GM18526 (cell line): ENCODE measurements around the gene TUBG2.

Experiments
- POLR2A ChIP-seq: IDR thresholded peaks from 3 replicates; pipeline ENCODE4 v1.6.1; 2011; ENCODE audit not compliant: insufficient read length; ENCODE audit errors: extremely low read depth

The TUBG2 gene

GRCh38 chr17:42653179-42654124, 5.6 kb upstream of the TUBG2 start:
- no peak for TF ChIP-seq POLR2A

- TF ChIP-seq POLR2A: no peak
Measured at GRCh38 chr17:42655528-42655927, 3.6 kb upstream of the TUBG2 start.

GRCh38 chr17:42657824-42658588, 1.1 kb upstream of the TUBG2 start:
- TF ChIP-seq POLR2A: no peak

GRCh38 chr17:42660692-42661345, 1.7 kb downstream of the TUBG2 start:
- no peak for TF ChIP-seq POLR2A

- TF ChIP-seq POLR2A: no peak
Measured at GRCh38 chr17:42665581-42666001, 6.5 kb downstream of the TUBG2 start.

GRCh38 chr17:42667088-42667951, 8.2 kb downstream of the TUBG2 start:
- TF ChIP-seq POLR2A: no peak

- TF ChIP-seq POLR2A: no peak
Measured at GRCh38 chr17:42669705-42669976, 10.6 kb downstream of the TUBG2 start.

GRCh38 chr17:42669977-42670788, 11.1 kb downstream of the TUBG2 start:
- no peak for TF ChIP-seq POLR2A

GRCh38 chr17:42670789-42671657, 11.9 kb downstream of the TUBG2 start:
- TF ChIP-seq POLR2A: no peak

GRCh38 chr17:42672038-42672437, 13.0 kb downstream of the TUBG2 start:
- TF ChIP-seq POLR2A: no peak

- no peak for TF ChIP-seq POLR2A
Measured at GRCh38 chr17:42673266-42673884, 14.3 kb downstream of the TUBG2 start.

- TF ChIP-seq POLR2A: no peak
Measured at GRCh38 chr17:42673885-42674754, 15.0 kb downstream of the TUBG2 start.

GRCh38 chr17:42674755-42675347, 15.8 kb downstream of the TUBG2 start:
- no peak for TF ChIP-seq POLR2A
